Trophoblast cell (in vitro differentiated cells and primary cell): ENCODE measurements around the gene STARD7.
A peak's percentile ranks its signal among the peaks of the same experiment; 100 is the strongest.

Experiments
- DNase-seq, 2 donors: peaks; one replicate each; pipeline ENCODE4 v3.0.0-alpha.2; 2016
- H2AFZ ChIP-seq: 2 replicates; pipeline ENCODE4 v1.6.1; 2013; ENCODE audit warnings: low read length, moderate library complexity, mild to moderate bottlenecking; ENCODE audit not compliant: insufficient read depth, poor library complexity
- H2AK5ac ChIP-seq: 2 replicates; pipeline ENCODE4 v1.6.1; 2013; ENCODE audit warnings: mild to moderate bottlenecking, low read length
- H2BK120ac ChIP-seq: 2 replicates; pipeline ENCODE4 v1.6.1; 2013; ENCODE audit warnings: low read length, mild to moderate bottlenecking, moderate library complexity; ENCODE audit not compliant: insufficient read depth, poor library complexity
- H2BK12ac ChIP-seq: 2 replicates; pipeline ENCODE4 v1.6.1; 2013; ENCODE audit warnings: mild to moderate bottlenecking, low read length, moderate library complexity
- H2BK5ac ChIP-seq: 2 replicates; pipeline ENCODE4 v1.6.1; 2013; ENCODE audit warnings: low read length, low read depth, moderate library complexity, mild to moderate bottlenecking; ENCODE audit not compliant: poor library complexity
- H3K14ac ChIP-seq: 2 replicates; pipeline ENCODE4 v1.6.1; 2013; ENCODE audit warnings: mild to moderate bottlenecking, low read length
- H3K18ac ChIP-seq: 2 replicates; pipeline ENCODE4 v1.6.1; 2013; ENCODE audit warnings: mild to moderate bottlenecking, low read length
- H3K23ac ChIP-seq: 2 replicates; pipeline ENCODE4 v1.6.1; 2013; ENCODE audit warnings: low read length
- H3K27ac ChIP-seq: 2 replicates; pipeline ENCODE4 v1.5.1; 2013; ENCODE audit warnings: low read depth, mild to moderate bottlenecking, inconsistent platforms, low read length, moderate library complexity
- H3K27me3 ChIP-seq: 2 replicates; pipeline ENCODE4 v1.6.1; 2013; ENCODE audit warnings: inconsistent platforms, mild to moderate bottlenecking, low read length, moderate library complexity; ENCODE audit not compliant: insufficient read depth
- H3K36me3 ChIP-seq, 2 experiments: 1 replicate in 1 of 2; 2 replicates in 1 of 2; pipeline ENCODE4 v1.6.1; 2013; ENCODE audit warnings: low read length in 2 of 2, mild to moderate bottlenecking in 2 of 2, moderate library complexity in 1 of 2; ENCODE audit not compliant: insufficient read depth in 2 of 2, control insufficient read depth in 1 of 2
- H3K4ac ChIP-seq: 2 replicates; pipeline ENCODE4 v1.6.1; 2013; ENCODE audit warnings: low read depth, mild to moderate bottlenecking, low read length, moderate library complexity
- H3K4me1 ChIP-seq, 2 experiments: 1 replicate in 1 of 2; 2 replicates in 1 of 2; pipeline ENCODE4 v1.6.1; 2013; ENCODE audit warnings: low read length in 2 of 2, mild to moderate bottlenecking in 2 of 2, moderate library complexity in 1 of 2; ENCODE audit not compliant: insufficient read depth in 2 of 2, control insufficient read depth in 1 of 2
- H3K4me2 ChIP-seq: 2 replicates; pipeline ENCODE4 v1.6.1; 2013; ENCODE audit warnings: inconsistent platforms, mild to moderate bottlenecking, low read length, moderate library complexity
- H3K4me3 ChIP-seq: 2 replicates; pipeline ENCODE4 v1.5.1; 2013; ENCODE audit warnings: mild to moderate bottlenecking, low read depth, low read length, inconsistent platforms
- H3K79me1 ChIP-seq: one replicate; pipeline ENCODE4 v1.6.1; 2013; ENCODE audit warnings: low read length
- H3K79me2 ChIP-seq: 2 replicates; pipeline ENCODE4 v1.6.1; 2013; ENCODE audit warnings: low read length, mild to moderate bottlenecking; ENCODE audit not compliant: control insufficient read depth, insufficient read depth, poor library complexity
- H3K9ac ChIP-seq: 2 replicates; pipeline ENCODE4 v1.6.1; 2013; ENCODE audit warnings: mild to moderate bottlenecking, low read length
- H3K9me3 ChIP-seq: 2 replicates; pipeline ENCODE4 v1.6.1; 2013; ENCODE audit warnings: low read depth, mild to moderate bottlenecking, control low read depth, inconsistent platforms, low read length; ENCODE audit not compliant: insufficient read depth
- H4K12ac ChIP-seq: 2 replicates; pipeline ENCODE4 v1.6.1; 2013; ENCODE audit warnings: low read depth, mild to moderate bottlenecking, low read length, moderate library complexity
- H4K8ac ChIP-seq: 2 replicates; pipeline ENCODE4 v1.6.1; 2013; ENCODE audit warnings: low read depth, mild to moderate bottlenecking, low read length, moderate library complexity
- H4K91ac ChIP-seq: one replicate; pipeline ENCODE4 v1.6.1; 2013; ENCODE audit warnings: low read depth, mild to moderate bottlenecking, low read length, moderate library complexity
- WGBS: extraction: QIAGEN DNeasy Blood & Tissue Kit; methylation state at CpG from one replicate; pipeline ENCODE4 v1.1.7; 2013; ENCODE audit warnings: missing lambda C conversion rate; ENCODE audit not compliant: insufficient read length, insufficient coverage; ENCODE audit errors: extremely low coverage; 5-methylcytosine and 5-hydroxymethylcytosine counted together

Gene STARD7

GRCh38 chr2:96198921-96199320 lies 9.7 kb downstream of the STARD7 start:
- peaks cover under 1 to 4% of the 10 kb centered on the region in 2 experiments for H3K4me1 ChIP-seq
- no peak overlapping the region for H3K23ac ChIP-seq
- H4K91ac ChIP-seq = no peak overlapping the region
- no peak overlapping the region for H3K4me3 ChIP-seq
- H2BK5ac ChIP-seq = no peak overlapping the region
- peaks cover 8 to 11% of the 10 kb centered on the region in 2 experiments for H3K36me3 ChIP-seq
- H4K8ac ChIP-seq = no peak overlapping the region
- WGBS = no CpG with 5 or more reads among the region's 2 CpGs
- no peak overlapping the region for H3K27ac ChIP-seq
- no peak overlapping the region for H3K9ac ChIP-seq
- H2AFZ ChIP-seq = no peak overlapping the region
- H3K27me3 ChIP-seq = no peaks in the 10 kb centered on the region
- H4K12ac ChIP-seq = no peak overlapping the region
- H3K18ac ChIP-seq = no peak overlapping the region
- peaks cover 18% of the 10 kb centered on the region for H3K79me2 ChIP-seq
- H3K4me2 ChIP-seq = no peak overlapping the region
- H2AK5ac ChIP-seq = no peak overlapping the region
- no peak overlapping the region for H2BK12ac ChIP-seq
- H3K79me1 ChIP-seq = no peaks in the 10 kb centered on the region
- no peak for DNase-seq
- H2BK120ac ChIP-seq = no peak overlapping the region
- H3K9me3 ChIP-seq = no peaks in the 10 kb centered on the region
- no peak overlapping the region for H3K14ac ChIP-seq
- H3K4ac ChIP-seq = no peak overlapping the region

- no peak overlapping the region for H3K27ac ChIP-seq
- H4K91ac ChIP-seq = no peak overlapping the region
- no peaks in the 10 kb centered on the region for H3K79me1 ChIP-seq
- no peaks in the 10 kb centered on the region for H3K9me3 ChIP-seq
- no peak overlapping the region for H3K23ac ChIP-seq
- H3K9ac ChIP-seq = no peak overlapping the region
- no peak overlapping the region for H4K8ac ChIP-seq
- no peak overlapping the region for H3K4me2 ChIP-seq
- no peak overlapping the region for H2AK5ac ChIP-seq
- no peak overlapping the region for H3K4me3 ChIP-seq
- H3K14ac ChIP-seq = no peak overlapping the region
- H3K4me1 ChIP-seq = no peaks in the 10 kb centered on the region
- H2BK120ac ChIP-seq = no peak overlapping the region
- H3K79me2 ChIP-seq = peaks cover 13% of the 10 kb centered on the region
- no peaks in the 10 kb centered on the region for H3K27me3 ChIP-seq
- H2AFZ ChIP-seq = no peak overlapping the region
- no peak overlapping the region for H4K12ac ChIP-seq
- peaks cover 8 to 16% of the 10 kb centered on the region in 2 experiments for H3K36me3 ChIP-seq
- H2BK12ac ChIP-seq = no peak overlapping the region
- H3K18ac ChIP-seq = no peak overlapping the region
- peak overlapping the region; percentile 75 for H3K4ac ChIP-seq
- DNase-seq = no peak
- H2BK5ac ChIP-seq = no peak overlapping the region
- no CpG with 5 or more reads among the region's 5 CpGs for WGBS
Measured at GRCh38 chr2:96197546-96198255, 10.9 kb downstream of the STARD7 start.

GRCh38 chr2:96195410-96196066 lies 13.1 kb downstream of the STARD7 start:
- DNase-seq = no peak
- Histone ChIP-seq H4K8ac (no peak overlapping the region), H3K36me3 (peaks cover 14 to 31% of the 10 kb centered on the region in 2 experiments), H2BK120ac (no peak overlapping the region), H3K4ac (no peak overlapping the region), H2AFZ (no peak overlapping the region), H3K4me2 (no peak overlapping the region), H3K23ac (no peak overlapping the region), H3K14ac (no peak overlapping the region), H2BK5ac (no peak overlapping the region), H3K27ac (no peak overlapping the region), H2BK12ac (no peak overlapping the region), H3K9me3 (no peaks in the 10 kb centered on the region), H3K79me1 (no peaks in the 10 kb centered on the region), H4K12ac (peak overlapping the region; percentile 57), H4K91ac (no peak overlapping the region), H3K27me3 (no peaks in the 10 kb centered on the region), H3K18ac (no peak overlapping the region), H3K9ac (no peak overlapping the region), H3K4me1 (no peaks in the 10 kb centered on the region), H2AK5ac (no peak overlapping the region), H3K4me3 (no peak overlapping the region), H3K79me2 (peaks cover 5% of the 10 kb centered on the region)
- WGBS = no CpG with 5 or more reads among the region's 10 CpGs

DNA sequence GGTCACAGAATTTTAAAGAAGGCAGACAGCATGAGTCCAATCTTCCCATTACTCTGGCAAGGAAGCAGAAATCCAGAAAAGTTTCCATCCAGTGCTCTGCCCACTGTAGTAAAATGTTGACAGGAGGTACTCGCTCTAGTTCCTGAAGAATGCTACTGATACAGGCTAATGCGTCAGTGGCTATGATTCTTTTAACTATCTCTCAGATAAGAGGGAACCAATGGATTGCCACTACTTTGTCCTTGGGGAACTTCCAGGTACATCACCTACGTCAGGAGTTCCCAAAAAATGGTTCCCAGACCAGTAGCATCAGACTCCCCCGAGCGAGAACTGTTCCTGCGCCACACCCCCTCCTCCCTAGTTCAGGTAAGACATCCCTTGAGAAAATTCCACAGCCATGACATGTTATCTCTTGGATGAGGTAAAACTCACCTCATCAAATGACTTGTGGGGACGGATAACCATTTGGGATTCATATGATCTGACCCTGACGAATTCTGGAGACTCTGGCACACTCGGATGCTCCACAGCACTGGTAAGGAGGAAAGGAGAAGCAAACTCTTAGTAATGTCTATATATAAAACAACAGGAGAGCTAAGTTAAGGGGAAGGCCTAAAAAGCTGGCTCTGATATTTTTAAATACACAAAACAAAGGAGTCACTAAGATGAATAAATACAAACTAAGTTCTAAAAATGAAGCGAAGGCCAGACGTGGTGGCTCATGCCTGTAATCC lies 16.5 kb downstream of the STARD7 start:
- Histone ChIP-seq H4K12ac (no peak overlapping the region), H3K79me1 (no peaks in the 10 kb centered on the region), H3K27me3 (no peaks in the 10 kb centered on the region), H3K27ac (no peak overlapping the region), H4K91ac (no peak overlapping the region), H3K4me1 (no peaks in the 10 kb centered on the region), H3K9ac (no peak overlapping the region), H3K14ac (no peak overlapping the region), H3K18ac (no peak overlapping the region), H2AK5ac (no peak overlapping the region), H2AFZ (no peak overlapping the region), H2BK5ac (no peak overlapping the region), H2BK120ac (no peak overlapping the region), H3K4ac (no peak overlapping the region), H2BK12ac (no peak overlapping the region), H3K4me2 (no peak overlapping the region), H4K8ac (no peak overlapping the region), H3K23ac (no peak overlapping the region), H3K36me3 (peaks cover 26 to 44% of the 10 kb centered on the region in 2 experiments), H3K4me3 (no peak overlapping the region), H3K9me3 (no peaks in the 10 kb centered on the region), H3K79me2 (no peaks in the 10 kb centered on the region)
- no CpG with 5 or more reads among the region's 11 CpGs for WGBS
- DNase-seq = no peak
